DMS53 treated with DMSO at 0.1 percent for 48 hours (cell line): ENCODE measurements around the gene TEX52.

Experiments used
- DNase-seq: peaks from one replicate; lab custom pipeline; 2025; ENCODE audit not compliant: unreplicated experiment; lab: John Stamatoyannopoulos, UW

TEX52 gene

GRCh38 chr12:2857021-2857431, at the start of gene TEX52:
Gene TEX52, minus strand, starts transcription at chr12:2857039. Its CDS starts 13 bp downstream, at chr12:2857026.
- DNase-seq = peak; percentile 96

- DNase-seq = no peak
These were observed 47.4 kb upstream of the TEX52 start for GRCh38 chr12:2904260-2904659.

DNA sequence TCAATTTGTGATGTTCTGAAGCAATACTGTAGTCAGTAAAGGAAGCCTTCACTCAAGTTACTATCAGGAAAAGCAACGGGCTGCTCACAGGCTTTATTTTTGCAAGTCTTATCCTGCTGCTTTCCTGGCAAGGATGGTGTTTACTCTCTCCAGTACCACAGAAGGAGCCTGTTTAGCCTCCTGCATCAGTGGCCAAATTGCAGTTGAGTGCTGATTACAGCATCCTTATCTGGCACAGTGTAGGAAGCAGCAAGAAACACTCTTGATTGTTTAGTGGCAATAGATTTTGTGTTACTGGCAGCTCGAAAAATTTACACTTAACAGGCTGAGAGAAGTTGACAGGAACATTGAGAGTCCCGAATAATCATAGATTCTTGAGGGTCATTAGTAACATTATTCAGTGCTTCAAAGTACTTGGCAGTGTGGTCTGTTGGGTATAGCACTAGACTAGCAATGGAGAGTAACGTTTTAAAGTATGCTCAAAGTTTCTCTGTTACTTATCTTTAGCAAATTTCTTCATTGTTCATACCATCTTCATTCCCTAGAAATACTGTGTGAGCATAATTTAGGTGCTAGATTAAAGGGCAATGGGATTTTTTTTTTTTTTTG, 45.5 kb upstream of the TEX52 start:
- no peak for DNase-seq

DNA sequence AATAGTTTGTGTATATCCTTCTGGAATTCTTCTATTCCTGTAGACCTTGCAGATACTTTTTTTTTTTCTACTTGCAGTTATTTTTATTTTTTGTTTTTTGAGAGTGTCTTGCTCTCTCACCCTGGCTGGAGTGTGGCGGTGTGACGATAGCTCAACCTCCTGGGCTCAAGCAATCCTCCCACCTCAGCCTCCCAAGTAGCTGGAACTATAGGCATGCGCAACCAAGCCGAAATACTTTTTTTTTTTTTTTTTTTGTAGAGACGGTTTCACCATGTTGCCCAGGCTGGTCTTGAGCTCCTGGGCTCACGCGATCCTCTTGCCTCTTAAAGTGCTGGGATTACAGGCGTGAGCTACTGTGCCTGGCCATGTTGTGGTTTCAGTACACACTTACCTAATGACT, 43.8 kb upstream of the TEX52 start:
- DNase-seq = no peak

DNA sequence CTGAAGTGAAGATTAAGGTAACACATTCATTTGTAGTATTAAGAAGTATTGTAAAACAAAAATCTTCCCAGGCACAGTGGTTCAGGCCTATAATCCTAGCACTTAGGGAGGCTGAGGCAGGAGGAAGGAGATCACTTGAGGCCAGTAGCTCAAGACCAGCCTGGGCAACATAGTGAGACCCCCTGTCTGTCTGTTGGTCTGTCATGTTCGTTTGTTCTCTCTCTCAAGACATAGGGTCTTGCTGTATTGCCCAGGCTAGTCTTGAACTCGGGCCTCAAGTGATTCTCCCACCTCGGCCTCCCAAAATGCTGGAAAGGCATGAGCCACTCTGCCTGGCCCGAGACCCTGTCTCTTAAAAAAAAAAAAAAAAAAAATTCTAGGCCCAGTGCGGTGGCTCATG, 40.6 kb upstream of the TEX52 start:
- no peak for DNase-seq

GRCh38 chr12:2895511-2895910, 38.7 kb upstream of the TEX52 start:
- no peak for DNase-seq

DNA sequence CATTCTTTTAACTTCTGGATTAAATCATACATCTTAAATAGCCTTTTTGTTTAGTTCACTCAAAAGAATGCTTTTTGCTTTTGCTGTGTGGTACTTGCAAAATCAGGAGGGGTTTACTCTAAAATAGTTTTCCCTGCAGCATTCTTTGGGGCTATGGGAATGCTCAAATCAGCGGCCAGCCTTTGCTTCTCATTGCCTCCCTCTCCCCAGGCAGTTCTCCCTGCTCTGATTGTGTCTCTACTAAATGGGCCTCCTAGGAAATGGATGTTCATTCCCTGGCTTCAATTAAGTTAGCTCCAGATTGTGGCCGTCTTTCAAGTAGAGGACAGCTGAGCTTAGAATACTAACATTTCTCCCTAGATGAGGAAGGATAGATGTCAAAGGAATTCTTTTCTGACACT, 38.2 kb upstream of the TEX52 start:
- no peak for DNase-seq

- no peak for DNase-seq
These were observed 36.2 kb upstream of the TEX52 start for GRCh38 chr12:2893007-2893406.

- DNase-seq = no peak
These were observed 35.4 kb upstream of the TEX52 start for GRCh38 chr12:2892246-2892645.

- peak; percentile 63 for DNase-seq
These were observed 34.6 kb upstream of the TEX52 start for GRCh38 chr12:2891240-2892053.

GRCh38 chr12:2890388-2891239, 33.8 kb upstream of the TEX52 start, which contains the start of gene TULP3:
Gene TULP3, plus strand, starts transcription at chr12:2890891. Its CDS starts 57 bp downstream, at chr12:2890948.
- DNase-seq = peak; percentile 100

GRCh38 chr12:2890001-2890387, 33.2 kb upstream of the TEX52 start:
- no peak for DNase-seq

- no peak for DNase-seq
These were observed 30.1 kb upstream of the TEX52 start for GRCh38 chr12:2886768-2887450.

DNA sequence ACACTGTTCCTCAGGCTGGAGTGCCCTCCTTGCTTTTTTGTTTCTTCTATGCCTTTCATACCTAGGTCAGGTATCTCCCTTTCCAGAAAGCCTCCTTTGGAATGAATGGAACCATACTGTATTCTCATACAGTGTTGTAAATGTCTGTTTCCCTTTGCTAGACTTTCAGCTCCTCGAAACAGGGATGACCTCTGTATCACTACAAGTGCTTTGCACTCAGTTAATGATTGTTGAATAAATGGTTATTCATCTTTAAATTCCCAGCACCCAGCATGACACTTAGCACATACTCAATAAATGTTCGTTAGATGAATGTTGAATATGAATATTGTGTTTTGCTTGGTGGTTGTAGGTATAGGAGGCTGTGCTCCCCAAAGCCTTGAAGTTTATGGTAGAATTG, 28.0 kb upstream of the TEX52 start:
- no peak for DNase-seq

- no peak for DNase-seq
These were observed 23.0 kb upstream of the TEX52 start for GRCh38 chr12:2879853-2880252.

- peak; percentile 41 for DNase-seq
These were observed 21.3 kb upstream of the TEX52 start for GRCh38 chr12:2877953-2878732.

DNA sequence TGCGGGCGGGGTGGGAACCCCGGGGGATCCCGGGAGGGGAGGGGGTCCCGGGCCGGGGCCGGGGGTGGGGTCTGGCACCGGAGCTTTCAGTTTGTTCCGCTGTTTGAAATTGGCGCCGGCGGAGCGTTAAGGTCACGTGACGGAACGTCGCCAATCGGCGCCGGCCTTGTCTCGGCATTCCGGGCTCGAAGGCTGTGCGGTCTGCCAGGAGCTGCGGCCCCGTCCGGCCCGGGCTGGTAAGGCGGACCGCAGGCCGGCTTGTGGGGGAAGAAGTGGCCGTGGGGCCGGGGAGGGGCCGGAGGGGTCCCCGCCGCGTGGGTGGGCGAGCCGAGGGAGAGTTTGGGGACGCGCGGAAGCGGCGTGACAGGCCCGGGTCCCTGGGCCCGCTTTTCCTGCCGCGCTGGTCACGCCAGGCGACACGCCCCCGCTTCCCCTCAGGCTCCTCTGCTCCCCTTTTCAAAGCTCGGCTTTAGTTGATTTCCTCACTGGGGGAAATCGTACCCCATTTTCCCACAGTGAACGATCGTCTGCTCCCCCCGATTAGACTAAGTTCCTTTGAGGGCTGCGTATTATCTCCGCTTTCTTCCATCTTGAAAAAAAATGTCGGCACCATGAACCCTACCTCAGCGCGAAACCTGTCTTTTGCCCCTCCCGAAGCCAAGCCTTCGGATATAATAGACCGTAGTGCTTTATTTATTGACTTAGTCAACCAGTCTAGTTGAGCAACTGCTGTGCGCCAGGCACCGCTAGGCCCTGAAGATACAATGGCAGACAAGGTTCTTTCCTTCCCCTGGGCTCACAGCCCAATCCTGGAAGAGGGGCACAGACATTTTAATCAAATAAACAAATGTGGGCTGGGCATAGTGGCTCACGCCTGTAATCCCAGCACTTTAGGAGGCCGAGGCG, 20.5 kb upstream of the TEX52 start, which contains the start of the genes FOXM1 and RHNO1:
Gene FOXM1 (minus strand): TSS at position 128 of the 906 bp plus-strand sequence. CDS start 2,696 bp downstream, outside the sequence.
Gene RHNO1 (plus strand): TSS at position 177 of the 906 bp plus-strand sequence. CDS start 8,144 bp downstream, outside the sequence.
- peak; percentile 92 for DNase-seq

- peak; percentile 63 for DNase-seq
These were observed 19.7 kb upstream of the TEX52 start for GRCh38 chr12:2876431-2877046.
